ENCODE data around the gene NAALADL2. TPM values are rescaled to one million over a fixed set of nuclear protein-coding genes. Genes with fewer than 3 reads are reported as not detected.

Gene NAALADL2
- total RNA-seq, 1 donor from 2014 or later: not detected

GRCh38 chr3:175651716-175652115, 792.6 kb downstream of the NAALADL2 start:
- DNase-seq (ENCODE audit: low spot score): no peak
- H3K4me1 Mint-ChIP-seq (ENCODE audit: low read depth): no peaks in the 10 kb centered on the region
- peaks cover 7% of the 10 kb centered on the region for H3K9me3 Mint-ChIP-seq
- no peaks in the 10 kb centered on the region for H3K36me3 Mint-ChIP-seq (ENCODE audit: low read depth)
- intact Hi-C loops (cut with micrococcal nuclease): no loop called here
- no peak overlapping the region for H3K27ac Mint-ChIP-seq
- no peak overlapping the region for H3K4me3 Mint-ChIP-seq
- H3K27me3 Mint-ChIP-seq (ENCODE audit: insufficient read depth): no peaks in the 10 kb centered on the region

- H3K9me3 Mint-ChIP-seq: peaks cover 12% of the 10 kb centered on the region
- no peak for DNase-seq (ENCODE audit: low spot score)
- H3K4me1 Mint-ChIP-seq (ENCODE audit: low read depth): no peaks in the 10 kb centered on the region
- H3K27me3 Mint-ChIP-seq (ENCODE audit: insufficient read depth): no peaks in the 10 kb centered on the region
- no peak overlapping the region for H3K4me3 Mint-ChIP-seq
- intact Hi-C loops (cut with micrococcal nuclease): no loop called here
- H3K27ac Mint-ChIP-seq: no peak overlapping the region
- H3K36me3 Mint-ChIP-seq (ENCODE audit: low read depth): no peaks in the 10 kb centered on the region
Observed at GRCh38 chr3:175655351-175655750, 796.2 kb downstream of the NAALADL2 start.

- intact Hi-C loops (cut with micrococcal nuclease): no loop called here
- Mint-ChIP-seq H3K27ac (no peak overlapping the region), H3K9me3 (peaks cover 12% of the 10 kb centered on the region), H3K36me3 (ENCODE audit: low read depth) (no peaks in the 10 kb centered on the region), H3K4me3 (no peak overlapping the region), H3K27me3 (ENCODE audit: insufficient read depth) (no peaks in the 10 kb centered on the region), H3K4me1 (ENCODE audit: low read depth) (no peaks in the 10 kb centered on the region)
- DNase-seq (ENCODE audit: low spot score): no peak
Observed at GRCh38 chr3:175656461-175656860, 797.3 kb downstream of the NAALADL2 start.

- intact Hi-C loops (cut with micrococcal nuclease): no loop called here
- H3K36me3 Mint-ChIP-seq (ENCODE audit: low read depth): no peaks in the 10 kb centered on the region
- H3K9me3 Mint-ChIP-seq: peaks cover 9% of the 10 kb centered on the region
- no peak overlapping the region for H3K4me3 Mint-ChIP-seq
- DNase-seq (ENCODE audit: low spot score): no peak
- H3K4me1 Mint-ChIP-seq (ENCODE audit: low read depth): no peaks in the 10 kb centered on the region
- no peak overlapping the region for H3K27ac Mint-ChIP-seq
- H3K27me3 Mint-ChIP-seq (ENCODE audit: insufficient read depth): no peaks in the 10 kb centered on the region
Observed at GRCh38 chr3:175659670-175660350, 800.7 kb downstream of the NAALADL2 start.

GRCh38 chr3:175662815-175663214, 803.7 kb downstream of the NAALADL2 start:
- Mint-ChIP-seq H3K9me3 (peaks cover 4% of the 10 kb centered on the region), H3K4me1 (ENCODE audit: low read depth) (no peaks in the 10 kb centered on the region), H3K27me3 (ENCODE audit: insufficient read depth) (no peaks in the 10 kb centered on the region), H3K27ac (no peak overlapping the region), H3K4me3 (no peak overlapping the region), H3K36me3 (ENCODE audit: low read depth) (no peaks in the 10 kb centered on the region)
- DNase-seq (ENCODE audit: low spot score): no peak
- intact Hi-C loops (cut with micrococcal nuclease): no loop called here

- Mint-ChIP-seq H3K9me3 (no peaks in the 10 kb centered on the region), H3K4me3 (no peak overlapping the region), H3K36me3 (ENCODE audit: low read depth) (no peaks in the 10 kb centered on the region), H3K27me3 (ENCODE audit: insufficient read depth) (no peaks in the 10 kb centered on the region), H3K4me1 (ENCODE audit: low read depth) (no peaks in the 10 kb centered on the region), H3K27ac (no peak overlapping the region)
- no peak for DNase-seq (ENCODE audit: low spot score)
- intact Hi-C loops (cut with micrococcal nuclease): no loop called here
Observed at GRCh38 chr3:175664911-175665310, 805.8 kb downstream of the NAALADL2 start.

GRCh38 chr3:175668300-175668699, 809.2 kb downstream of the NAALADL2 start:
- H3K27ac Mint-ChIP-seq: no peak overlapping the region
- H3K36me3 Mint-ChIP-seq (ENCODE audit: low read depth): no peaks in the 10 kb centered on the region
- intact Hi-C loops (cut with micrococcal nuclease): no loop called here
- no peaks in the 10 kb centered on the region for H3K27me3 Mint-ChIP-seq (ENCODE audit: insufficient read depth)
- H3K9me3 Mint-ChIP-seq: peaks cover 4% of the 10 kb centered on the region
- DNase-seq (ENCODE audit: low spot score): no peak
- no peaks in the 10 kb centered on the region for H3K4me1 Mint-ChIP-seq (ENCODE audit: low read depth)
- no peak overlapping the region for H3K4me3 Mint-ChIP-seq

- Mint-ChIP-seq H3K36me3 (ENCODE audit: low read depth) (no peaks in the 10 kb centered on the region), H3K4me1 (ENCODE audit: low read depth) (no peaks in the 10 kb centered on the region), H3K27ac (no peak overlapping the region), H3K4me3 (no peak overlapping the region), H3K27me3 (ENCODE audit: insufficient read depth) (no peaks in the 10 kb centered on the region), H3K9me3 (peaks cover 4% of the 10 kb centered on the region)
- intact Hi-C loops (cut with micrococcal nuclease): no loop called here
- DNase-seq (ENCODE audit: low spot score): no peak
Observed at GRCh38 chr3:175670557-175670956, 811.4 kb downstream of the NAALADL2 start.

- Mint-ChIP-seq H3K36me3 (ENCODE audit: low read depth) (no peaks in the 10 kb centered on the region), H3K4me3 (no peak overlapping the region)
Observed at GRCh38 chr3:175672119-175672689, 813.1 kb downstream of the NAALADL2 start.

GRCh38 chr3:175679568-175679967, 820.4 kb downstream of the NAALADL2 start:
- no peak overlapping the region for H3K4me3 Mint-ChIP-seq
- intact Hi-C loops (cut with micrococcal nuclease): no loop called here
- H3K4me1 Mint-ChIP-seq (ENCODE audit: low read depth): no peaks in the 10 kb centered on the region
- DNase-seq (ENCODE audit: low spot score): no peak
- H3K36me3 Mint-ChIP-seq (ENCODE audit: low read depth): no peaks in the 10 kb centered on the region
- H3K27ac Mint-ChIP-seq: no peak overlapping the region
- no peaks in the 10 kb centered on the region for H3K27me3 Mint-ChIP-seq (ENCODE audit: insufficient read depth)
- peaks cover 15% of the 10 kb centered on the region for H3K9me3 Mint-ChIP-seq

More at GRCh38 chr3:175672119-175672689, 813.1 kb downstream of the NAALADL2 start:
- no peaks in the 10 kb centered on the region for H3K4me1 Mint-ChIP-seq (ENCODE audit: low read depth)
- H3K27ac Mint-ChIP-seq: no peak overlapping the region
- intact Hi-C loops (cut with micrococcal nuclease): no loop called here
- DNase-seq (ENCODE audit: low spot score): no peak
- H3K27me3 Mint-ChIP-seq (ENCODE audit: insufficient read depth): no peaks in the 10 kb centered on the region
- H3K9me3 Mint-ChIP-seq: peaks cover 7% of the 10 kb centered on the region

GRCh38 chr3:175692256-175692655, 833.1 kb downstream of the NAALADL2 start:
- Mint-ChIP-seq H3K36me3 (ENCODE audit: low read depth) (no peaks in the 10 kb centered on the region), H3K27ac (no peak overlapping the region), H3K27me3 (ENCODE audit: insufficient read depth) (no peaks in the 10 kb centered on the region), H3K4me1 (ENCODE audit: low read depth) (no peaks in the 10 kb centered on the region), H3K9me3 (no peaks in the 10 kb centered on the region), H3K4me3 (no peak overlapping the region)
- DNase-seq (ENCODE audit: low spot score): no peak
- intact Hi-C loops (cut with micrococcal nuclease): no loop called here

GRCh38 chr3:175695251-175695650, 836.1 kb downstream of the NAALADL2 start:
- H3K4me3 Mint-ChIP-seq: no peak overlapping the region
- H3K36me3 Mint-ChIP-seq (ENCODE audit: low read depth): no peaks in the 10 kb centered on the region
- H3K27ac Mint-ChIP-seq: no peak overlapping the region
- no peaks in the 10 kb centered on the region for H3K9me3 Mint-ChIP-seq
- no peaks in the 10 kb centered on the region for H3K27me3 Mint-ChIP-seq (ENCODE audit: insufficient read depth)
- H3K4me1 Mint-ChIP-seq (ENCODE audit: low read depth): no peaks in the 10 kb centered on the region
- DNase-seq (ENCODE audit: low spot score): no peak
- intact Hi-C loops (cut with micrococcal nuclease): no loop called here

- no peak overlapping the region for H3K27ac Mint-ChIP-seq
- DNase-seq (ENCODE audit: low spot score): no peak
- H3K9me3 Mint-ChIP-seq: no peaks in the 10 kb centered on the region
- H3K4me1 Mint-ChIP-seq (ENCODE audit: low read depth): no peaks in the 10 kb centered on the region
- no peaks in the 10 kb centered on the region for H3K36me3 Mint-ChIP-seq (ENCODE audit: low read depth)
- intact Hi-C loops (cut with micrococcal nuclease): no loop called here
- H3K27me3 Mint-ChIP-seq (ENCODE audit: insufficient read depth): no peaks in the 10 kb centered on the region
- H3K4me3 Mint-ChIP-seq: no peak overlapping the region
Observed at GRCh38 chr3:175702956-175703355, 843.8 kb downstream of the NAALADL2 start.
